Stomach smooth muscle (tissue), 2 donors: ENCODE measurements around the gene TRPM2.
A peak's percentile ranks its signal among the peaks of the same experiment; 100 is the strongest.

Source experiments
- H3K27ac ChIP-seq: one replicate; pipeline ENCODE4 v1.7.0; 2013; ENCODE audit warnings: mild to moderate bottlenecking, low read length, inconsistent platforms
- H3K27me3 ChIP-seq, 2 donors: one replicate each; pipeline ENCODE4 v1.7.0; 2013; ENCODE audit warnings: low read length in 2 of 2; ENCODE audit not compliant: insufficient read depth in 2 of 2, control insufficient read depth in 1 of 2
- H3K36me3 ChIP-seq, 2 donors: one replicate each; pipeline ENCODE4 v1.7.0; 2013; ENCODE audit warnings: low read length in 2 of 2; ENCODE audit not compliant: control insufficient read depth in 2 of 2, insufficient read depth in 2 of 2
- H3K4me1 ChIP-seq: one replicate; pipeline ENCODE4 v1.7.0; 2013; ENCODE audit warnings: low read length; ENCODE audit not compliant: control insufficient read depth, insufficient read depth
- H3K4me3 ChIP-seq, 2 donors: one replicate each; pipeline ENCODE4 v1.7.0; 2013; ENCODE audit warnings: low read length in 2 of 2
- H3K9ac ChIP-seq, 2 donors: one replicate each; pipeline ENCODE4 v1.7.0; 2013; ENCODE audit warnings: low read length in 2 of 2, mild to moderate bottlenecking in 1 of 2
- H3K9me3 ChIP-seq, 2 donors: one replicate each; pipeline ENCODE4 v1.7.0; 2013; ENCODE audit warnings: low read length in 2 of 2; ENCODE audit not compliant: control insufficient read depth in 2 of 2
- donor health status: healthy.
- donor health status: Pancreatic carcinoma.

Gene TRPM2

GRCh38 chr21:44462086-44462833 lies 108.8 kb downstream of the TRPM2 start:
- Histone ChIP-seq H3K27ac (no peak overlapping the region), H3K36me3 (peaks cover 0 to 10% of the 10 kb centered on the region in 2 donors), H3K9ac (no peak overlapping the region)

DNA sequence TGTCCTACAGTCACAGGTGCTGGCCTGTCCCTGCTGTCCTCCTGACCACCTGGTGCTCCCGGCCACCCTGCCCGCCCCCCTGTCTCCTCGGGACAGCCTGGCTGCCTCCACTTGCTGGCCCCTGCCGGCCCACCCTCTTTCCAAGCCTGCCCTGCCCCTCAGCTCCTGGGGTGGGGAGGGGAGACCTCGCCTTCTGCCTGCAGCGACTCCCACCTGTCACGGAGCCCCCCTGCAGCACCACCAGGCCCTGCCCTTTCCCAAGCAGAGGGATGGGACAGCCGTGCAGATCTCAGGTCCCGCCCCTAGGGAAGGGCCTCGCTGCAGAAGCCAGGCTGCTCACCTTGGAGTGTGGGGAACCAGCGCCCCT lies 109.4 kb downstream of the TRPM2 start:
- no peak overlapping the region for H3K4me3 ChIP-seq
- no peaks in the 10 kb centered on the region for H3K27me3 ChIP-seq
- H3K4me1 ChIP-seq = peaks cover 24% of the 10 kb centered on the region
- H3K9me3 ChIP-seq = no peaks in the 10 kb centered on the region
- no peak overlapping the region for H3K9ac ChIP-seq
- H3K36me3 ChIP-seq = peaks cover 0 to 5% of the 10 kb centered on the region in 2 donors
- no peak overlapping the region for H3K27ac ChIP-seq

More at GRCh38 chr21:44462086-44462833, 108.8 kb downstream of the TRPM2 start:
- no peak overlapping the region for H3K4me3 ChIP-seq
- no peaks in the 10 kb centered on the region for H3K27me3 ChIP-seq
- H3K4me1 ChIP-seq = peaks cover 29% of the 10 kb centered on the region
- no peaks in the 10 kb centered on the region for H3K9me3 ChIP-seq

- H3K27ac ChIP-seq = no peak overlapping the region
- peak overlapping the region in 1 of 2 donors; percentile 29 for H3K4me3 ChIP-seq
- H3K27me3 ChIP-seq = no peaks in the 10 kb centered on the region
- H3K9ac ChIP-seq = no peak overlapping the region
- peaks cover 0 to 5% of the 10 kb centered on the region in 2 donors for H3K36me3 ChIP-seq
- H3K9me3 ChIP-seq = no peaks in the 10 kb centered on the region
- peaks cover 20% of the 10 kb centered on the region for H3K4me1 ChIP-seq
These were observed 110.3 kb downstream of the TRPM2 start for GRCh38 chr21:44463724-44464123.

DNA sequence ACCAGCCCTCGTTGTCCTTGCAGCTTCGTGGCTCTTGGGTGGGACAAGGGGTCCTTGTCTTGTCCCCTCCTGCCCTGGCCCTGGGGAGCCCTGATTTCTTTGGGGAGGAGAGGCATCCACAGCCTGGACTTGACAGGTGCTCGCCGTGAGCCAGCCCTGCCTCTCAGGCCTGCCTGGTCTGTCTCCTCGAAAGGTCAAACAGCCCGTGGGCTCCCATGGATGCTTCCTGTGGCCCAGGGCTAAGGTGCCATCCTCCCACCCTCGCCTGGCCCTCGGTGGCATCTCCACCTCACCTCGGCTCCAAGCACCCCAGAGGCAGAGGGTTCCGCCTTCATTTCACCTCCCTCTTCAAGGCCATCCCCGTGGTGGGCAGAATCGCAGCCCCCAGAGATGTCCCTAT lies 110.9 kb downstream of the TRPM2 start:
- no peaks in the 10 kb centered on the region for H3K27me3 ChIP-seq
- no peak overlapping the region for H3K4me3 ChIP-seq
- peaks cover 0 to 5% of the 10 kb centered on the region in 2 donors for H3K36me3 ChIP-seq
- H3K4me1 ChIP-seq = peaks cover 15% of the 10 kb centered on the region
- H3K27ac ChIP-seq = no peak overlapping the region
- H3K9me3 ChIP-seq = no peaks in the 10 kb centered on the region
- H3K9ac ChIP-seq = no peak overlapping the region

DNA sequence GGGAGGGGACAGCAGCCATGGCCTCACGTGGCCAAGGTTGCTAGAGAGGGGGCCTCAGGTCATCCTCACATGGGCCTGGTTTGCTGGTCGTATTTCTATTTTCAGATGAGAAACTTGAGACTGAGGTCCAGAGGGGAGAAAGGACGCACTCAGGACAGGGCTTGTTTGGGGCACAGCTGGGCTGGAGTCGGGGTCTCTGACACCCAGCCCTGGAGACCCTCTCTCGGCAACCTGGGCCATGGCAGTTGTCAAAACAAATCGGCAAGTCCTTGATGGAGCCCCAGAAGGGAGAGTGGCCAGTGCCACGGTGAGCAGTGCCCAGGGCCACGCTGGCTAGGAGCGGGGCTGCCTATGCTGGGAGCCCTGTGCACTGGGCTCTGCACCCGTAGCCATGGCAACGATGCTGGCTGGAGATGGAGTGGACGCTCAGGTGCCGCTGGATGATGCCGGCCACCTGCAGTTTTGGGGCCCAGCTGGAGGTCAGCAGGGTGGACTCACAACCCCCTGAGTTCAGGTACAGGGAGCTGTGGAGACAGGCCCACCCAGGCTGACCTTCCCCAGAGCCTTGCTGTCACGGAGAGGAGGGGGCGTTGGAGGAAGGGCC lies 113.0 kb downstream of the TRPM2 start:
- no peak overlapping the region for H3K27ac ChIP-seq
- H3K4me1 ChIP-seq = peaks cover 11% of the 10 kb centered on the region
- H3K27me3 ChIP-seq = no peaks in the 10 kb centered on the region
- no peaks in the 10 kb centered on the region for H3K9me3 ChIP-seq
- H3K9ac ChIP-seq = no peak overlapping the region
- H3K36me3 ChIP-seq = peaks cover 0 to 5% of the 10 kb centered on the region in 2 donors
- no peak overlapping the region for H3K4me3 ChIP-seq

DNA sequence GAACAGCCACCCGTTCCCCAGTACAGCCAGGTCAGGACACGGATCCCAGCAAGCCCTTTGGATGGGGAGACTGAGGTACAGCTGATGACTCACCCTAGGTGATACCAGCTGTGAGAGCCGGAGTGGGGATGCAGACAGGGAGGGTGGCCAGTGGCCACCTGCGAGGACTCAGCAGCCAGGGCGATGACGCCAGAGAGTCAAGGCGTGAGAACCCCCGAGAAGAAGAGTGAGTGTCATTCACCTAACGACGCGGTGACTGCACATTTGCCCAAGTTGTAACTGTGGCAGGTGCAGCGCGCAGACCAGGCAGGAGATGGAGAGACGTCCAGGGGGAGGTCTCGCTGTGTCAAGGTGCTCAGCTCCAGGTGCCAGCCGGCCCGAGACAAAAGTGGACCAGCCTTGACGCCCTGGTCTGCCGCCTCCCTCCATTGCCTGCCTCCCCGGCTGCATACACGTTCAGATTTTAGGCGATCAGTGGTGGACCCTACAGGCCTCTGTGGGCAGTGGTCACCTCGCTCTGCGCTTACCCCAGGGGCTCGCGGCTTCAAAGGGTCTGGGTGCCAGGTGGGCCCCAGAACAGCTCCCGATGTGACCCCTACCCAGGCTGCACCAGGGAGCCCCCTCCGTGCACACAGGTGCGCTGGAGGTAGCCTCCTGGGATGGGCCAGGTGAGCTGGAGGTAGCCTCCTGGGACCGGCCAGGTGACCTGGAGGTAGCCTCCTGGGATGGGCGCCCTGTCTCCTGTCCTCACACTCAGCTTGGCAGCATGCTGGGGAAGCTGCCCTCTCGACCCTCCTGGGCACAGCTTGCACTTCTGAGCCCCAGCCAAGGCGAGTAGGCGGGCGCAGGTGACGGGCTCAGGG lies 113.8 kb downstream of the TRPM2 start:
- Histone ChIP-seq H3K36me3 (peaks cover 0 to 3% of the 10 kb centered on the region in 2 donors), H3K4me3 (no peak overlapping the region), H3K9ac (no peak overlapping the region), H3K4me1 (peaks cover 3% of the 10 kb centered on the region), H3K9me3 (no peaks in the 10 kb centered on the region), H3K27ac (no peak overlapping the region), H3K27me3 (no peaks in the 10 kb centered on the region)

DNA sequence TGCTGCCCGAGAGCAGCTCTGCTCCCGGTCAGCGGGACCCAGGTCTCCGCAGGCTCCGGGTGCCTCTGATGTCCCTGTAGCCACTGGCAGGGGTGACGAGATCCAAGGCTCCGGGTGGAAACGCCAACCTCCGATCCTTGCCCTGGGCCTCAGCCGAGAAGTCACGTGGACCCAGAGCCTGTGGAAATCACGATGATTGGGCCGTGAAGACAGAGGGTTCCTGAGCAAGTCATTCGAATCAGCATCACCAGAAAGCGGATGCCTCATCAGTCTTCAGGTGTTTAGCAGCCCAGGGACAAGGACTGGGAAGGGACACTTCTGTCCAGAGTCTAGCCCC lies 114.4 kb downstream of the TRPM2 start:
- Histone ChIP-seq H3K4me3 (no peak overlapping the region), H3K27ac (no peak overlapping the region), H3K9me3 (no peaks in the 10 kb centered on the region), H3K36me3 (peaks cover 0 to 2% of the 10 kb centered on the region in 2 donors), H3K9ac (no peak overlapping the region), H3K27me3 (no peaks in the 10 kb centered on the region), H3K4me1 (no peaks in the 10 kb centered on the region)

DNA sequence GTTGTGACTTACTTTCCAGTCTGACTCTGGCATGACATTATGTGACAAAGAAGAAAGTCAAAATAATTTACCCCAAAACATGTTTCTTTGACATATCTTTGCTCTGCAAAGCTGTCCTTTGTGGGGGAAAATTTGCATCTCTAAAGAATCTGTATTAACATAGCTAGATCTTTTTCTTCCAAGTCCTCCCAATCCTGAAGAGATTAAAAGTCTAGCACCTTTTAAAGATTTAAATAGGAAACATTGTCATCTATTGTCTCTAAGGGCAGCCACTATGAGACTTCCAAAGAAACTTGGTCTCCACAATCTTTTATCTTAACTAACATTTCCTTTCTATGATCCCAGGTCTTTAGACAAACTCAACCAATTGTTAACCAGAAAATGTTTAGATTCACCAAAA lies 117.9 kb downstream of the TRPM2 start:
- H3K9me3 ChIP-seq = no peaks in the 10 kb centered on the region
- H3K9ac ChIP-seq = no peak overlapping the region
- H3K27ac ChIP-seq = no peak overlapping the region
- H3K4me3 ChIP-seq = no peak overlapping the region
- no peaks in the 10 kb centered on the region for H3K27me3 ChIP-seq
- no peaks in the 10 kb centered on the region for H3K36me3 ChIP-seq
- H3K4me1 ChIP-seq = peaks cover 2% of the 10 kb centered on the region

GRCh38 chr21:44471996-44472395 lies 118.6 kb downstream of the TRPM2 start:
- H3K36me3 ChIP-seq = no peaks in the 10 kb centered on the region
- H3K9me3 ChIP-seq = no peaks in the 10 kb centered on the region
- H3K27ac ChIP-seq = no peak overlapping the region

DNA sequence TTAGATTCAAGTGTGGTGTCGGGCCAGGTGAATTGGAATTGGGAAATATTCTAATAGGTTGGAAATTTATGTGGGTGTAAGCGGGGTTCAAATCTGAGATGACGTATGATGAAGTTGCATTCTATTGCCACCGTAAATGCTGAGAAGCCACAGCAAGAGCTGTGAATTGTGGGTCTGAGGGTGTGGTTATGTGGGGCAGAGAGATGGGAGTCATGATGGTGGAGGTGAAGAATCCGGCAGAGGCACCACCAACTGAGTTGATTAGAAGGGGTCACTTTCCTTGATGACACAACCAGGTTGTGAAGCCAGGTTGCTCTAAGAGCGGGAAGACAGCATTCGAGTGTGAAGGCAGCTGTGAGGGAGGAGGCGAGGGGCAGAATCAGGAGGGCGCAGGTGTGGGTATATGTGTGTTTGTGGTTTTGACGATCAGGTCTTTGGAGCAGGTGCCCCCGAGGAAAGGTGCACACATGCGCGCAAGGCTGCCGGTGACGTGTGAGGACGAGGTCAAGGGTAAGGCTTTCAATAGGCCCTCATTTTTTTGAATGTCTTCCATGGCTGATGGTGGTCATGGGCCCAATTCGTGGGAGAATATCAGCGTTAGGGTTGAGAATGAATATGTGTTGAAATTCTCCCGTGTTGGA lies 120.6 kb downstream of the TRPM2 start:
- Histone ChIP-seq H3K4me1 (peaks cover 17% of the 10 kb centered on the region), H3K27ac (no peak overlapping the region), H3K36me3 (peaks cover 0 to 2% of the 10 kb centered on the region in 2 donors), H3K9me3 (no peaks in the 10 kb centered on the region), H3K27me3 (no peaks in the 10 kb centered on the region), H3K9ac (no peak overlapping the region), H3K4me3 (no peak overlapping the region)

More at GRCh38 chr21:44471996-44472395, 118.6 kb downstream of the TRPM2 start:
- Histone ChIP-seq H3K27me3 (no peaks in the 10 kb centered on the region), H3K4me3 (no peak overlapping the region), H3K4me1 (peaks cover 2% of the 10 kb centered on the region), H3K9ac (no peak overlapping the region)
